ENCODE results near the gene DUSP9. TPM values are rescaled to one million over a fixed set of nuclear protein-coding genes. Genes with fewer than 3 reads are reported as not detected.
A peak's percentile ranks its signal among the peaks of the same experiment; 100 is the strongest.

DUSP9 gene
- total RNA-seq, 1 experiment from 2014 or later = 10.7 TPM

DNA sequence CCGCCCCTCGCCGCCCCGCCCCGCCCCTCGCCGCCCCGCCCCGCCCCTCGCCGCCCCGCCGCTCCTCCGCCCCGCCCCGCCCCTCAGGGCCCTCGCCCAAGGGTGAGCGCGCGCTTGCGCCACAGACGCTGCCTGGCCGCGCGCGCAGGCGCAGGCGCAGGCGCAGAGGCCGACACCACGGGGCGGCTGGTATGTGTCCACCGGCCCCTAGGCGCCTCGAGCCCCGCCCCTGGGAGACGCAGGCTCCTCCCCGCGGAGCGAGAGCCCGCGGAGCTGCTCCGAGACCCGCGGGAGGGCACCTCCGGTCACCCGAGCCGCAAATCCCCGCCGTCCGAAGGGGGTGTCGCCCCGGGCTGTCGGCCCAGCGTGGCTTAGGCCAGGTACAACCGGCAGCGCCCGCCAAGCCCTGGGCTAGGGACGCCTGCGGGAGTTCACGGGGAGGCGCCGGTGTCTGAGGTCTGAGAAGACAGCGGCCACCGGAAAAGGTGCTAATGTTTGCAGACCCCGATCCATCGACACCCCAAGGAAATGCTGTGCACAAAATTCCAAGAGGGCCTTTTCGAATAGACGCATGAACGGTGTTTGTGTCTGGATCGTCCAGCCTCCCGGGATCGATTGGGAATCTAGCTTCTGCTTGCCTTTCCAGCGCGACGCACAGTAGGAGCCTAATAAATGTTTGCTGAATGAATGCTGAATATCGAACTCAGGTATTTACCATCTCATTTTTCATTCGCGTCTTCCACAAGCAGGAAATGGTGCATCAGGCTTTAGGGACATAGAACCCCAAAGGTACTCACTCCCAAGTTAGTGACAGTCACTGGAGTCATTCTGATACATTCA lies 47.6 kb upstream of the DUSP9 start:
- Histone ChIP-seq H3K27me3 (ENCODE audit: low read length) (no peaks in the 10 kb centered on the region), H3K9me3 (ENCODE audit: low read length) (no peaks in the 10 kb centered on the region), H3K4me2 (ENCODE audit: low read length) (peak overlapping the region; percentile 96), H3K27ac (ENCODE audit: low read length) (no peak overlapping the region), H3K36me3 (ENCODE audit: low read depth, low read length) (no peaks in the 10 kb centered on the region), H2AFZ (ENCODE audit: low read length) (peak overlapping the region; percentile 95), H3K4me3 (ENCODE audit: low read length) (peak overlapping the region; percentile 86), H3F3A (ENCODE audit: low read length, unreplicated experiment) (no peaks in the 10 kb centered on the region), H4K20me1 (ENCODE audit: low read length) (peaks cover 23% of the 10 kb centered on the region), H3K9me2 (replicated peaks; ENCODE audit: low read length) (no peaks in the 10 kb centered on the region), H3K79me2 (ENCODE audit: low read length) (peaks cover 33% of the 10 kb centered on the region), H3K4me1 (ENCODE audit: insufficient read depth, low read length) (peaks cover 6% of the 10 kb centered on the region; the same call in 1 of the 2 replicates), H3K9ac (ENCODE audit: low read length) (peak overlapping the region; percentile 79)
- CTCF ChIA-PET = interaction anchor here (1.3 kb wide), 1 partner anchor 68 kb away, joined by 5 read pairs; no protein-coding TSS in a partner anchor
- peak; percentile 84 for ATAC-seq
- no peak for TF ChIP-seq CTCF (conservative IDR thresholded peaks at IDR 0.05; ENCODE audit: low read depth, low read length)
- no peak for TF ChIP-seq EZH2 (IDR thresholded peaks at IDR 0.05; ENCODE audit: low read length, unreplicated experiment)
- TF ChIP-seq EZH2phosphoT487 (IDR thresholded peaks at IDR 0.05; ENCODE audit: borderline replicate concordance, low read length) = no peak
- intact Hi-C loops (cut with micrococcal nuclease) = no loop called here
- DNase-seq = peak; percentile 91
- BruUV-seq (replicated peaks) = TSS peak; percentile 67
- POLR2A ChIA-PET (ENCODE audit: unreplicated experiment) = no interaction called here

- H3F3A ChIP-seq (ENCODE audit: low read length, unreplicated experiment) = no peaks in the 10 kb centered on the region
- H3K36me3 ChIP-seq (ENCODE audit: low read depth, low read length) = no peaks in the 10 kb centered on the region
- peaks cover 6% of the 10 kb centered on the region; the same call in 1 of the 2 replicates for H3K4me1 ChIP-seq (ENCODE audit: insufficient read depth, low read length)
- DNase-seq (no peak), ATAC-seq (peak; percentile 27; the same call in 1 of the 2 replicates)
- no peaks in the 10 kb centered on the region for H3K9me2 ChIP-seq (replicated peaks; ENCODE audit: low read length)
- no peak for TF ChIP-seq EZH2phosphoT487 (IDR thresholded peaks at IDR 0.05; ENCODE audit: borderline replicate concordance, low read length)
- no peak for TF ChIP-seq CTCF (conservative IDR thresholded peaks at IDR 0.05; ENCODE audit: low read depth, low read length)
- no peak for TF ChIP-seq EZH2 (IDR thresholded peaks at IDR 0.05; ENCODE audit: low read length, unreplicated experiment)
- BruUV-seq (replicated peaks) = no TSS peak
- peak overlapping the region; percentile 96 for H3K4me2 ChIP-seq (ENCODE audit: low read length)
- peak overlapping the region; percentile 86 for H3K4me3 ChIP-seq (ENCODE audit: low read length)
- ChIA-PET CTCF (no interaction called here), POLR2A (ENCODE audit: unreplicated experiment) (no interaction called here)
- no peak overlapping the region for H3K27ac ChIP-seq (ENCODE audit: low read length)
- H2AFZ ChIP-seq (ENCODE audit: low read length) = peak overlapping the region; percentile 95
- H4K20me1 ChIP-seq (ENCODE audit: low read length) = peaks cover 23% of the 10 kb centered on the region
- no peaks in the 10 kb centered on the region for H3K9me3 ChIP-seq (ENCODE audit: low read length)
- peaks cover 33% of the 10 kb centered on the region for H3K79me2 ChIP-seq (ENCODE audit: low read length)
- intact Hi-C loops (cut with micrococcal nuclease) = no loop called here
- peak overlapping the region; percentile 79 for H3K9ac ChIP-seq (ENCODE audit: low read length)
- no peaks in the 10 kb centered on the region for H3K27me3 ChIP-seq (ENCODE audit: low read length)
Observed at GRCh38 chrX:153600032-153600373, 47.0 kb upstream of the DUSP9 start.

DNA sequence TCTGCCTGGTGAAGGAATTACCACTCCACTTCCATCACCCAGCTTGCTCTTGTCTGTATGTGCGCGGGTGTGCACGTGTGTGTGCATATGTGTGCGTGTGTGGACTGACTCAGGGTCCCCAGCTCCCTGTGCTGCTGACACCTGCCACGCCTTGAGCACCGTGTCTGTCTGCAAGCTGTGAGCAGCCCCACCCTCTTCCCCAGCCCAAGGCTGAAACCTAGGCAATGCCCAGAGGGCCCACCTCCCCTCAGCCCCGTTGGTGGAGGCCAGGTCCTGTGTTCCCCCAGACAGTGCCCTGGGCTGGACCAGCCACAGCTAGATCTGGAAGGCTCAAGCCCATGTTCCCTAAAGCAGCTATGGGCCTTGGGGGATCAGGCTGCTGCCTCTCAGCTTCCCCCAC lies 46.1 kb upstream of the DUSP9 start:
- CTCF ChIA-PET = no interaction called here
- POLR2A ChIA-PET (ENCODE audit: unreplicated experiment) = no interaction called here

More for the DNA sequence above, 46.1 kb upstream of the DUSP9 start:
- DNase-seq (no peak), ATAC-seq (no peak)
- peak overlapping the region; percentile 86; the same call in 1 of the 2 replicates for H3K4me3 ChIP-seq (ENCODE audit: low read length)
- no peak overlapping the region for H3K9ac ChIP-seq (ENCODE audit: low read length)
- peaks cover 23% of the 10 kb centered on the region for H4K20me1 ChIP-seq (ENCODE audit: low read length)
- no TSS peak for BruUV-seq (replicated peaks)
- intact Hi-C loops (cut with micrococcal nuclease) = no loop called here
- TF ChIP-seq CTCF (conservative IDR thresholded peaks at IDR 0.05; ENCODE audit: low read depth, low read length) = no peak
- no peak for TF ChIP-seq EZH2phosphoT487 (IDR thresholded peaks at IDR 0.05; ENCODE audit: borderline replicate concordance, low read length)
- no peak for TF ChIP-seq EZH2 (IDR thresholded peaks at IDR 0.05; ENCODE audit: low read length, unreplicated experiment)
- no peaks in the 10 kb centered on the region for H3K9me2 ChIP-seq (replicated peaks; ENCODE audit: low read length)
- H3K4me2 ChIP-seq (ENCODE audit: low read length) = peak overlapping the region; percentile 96
- H2AFZ ChIP-seq (ENCODE audit: low read length) = no peak overlapping the region
- no peaks in the 10 kb centered on the region for H3K9me3 ChIP-seq (ENCODE audit: low read length)
- H3K27ac ChIP-seq (ENCODE audit: low read length) = no peak overlapping the region
- no peaks in the 10 kb centered on the region for H3F3A ChIP-seq (ENCODE audit: low read length, unreplicated experiment)
- no peaks in the 10 kb centered on the region for H3K36me3 ChIP-seq (ENCODE audit: low read depth, low read length)
- peaks cover 6% of the 10 kb centered on the region; the same call in 1 of the 2 replicates for H3K4me1 ChIP-seq (ENCODE audit: insufficient read depth, low read length)
- peaks cover 28% of the 10 kb centered on the region for H3K79me2 ChIP-seq (ENCODE audit: low read length)
- no peaks in the 10 kb centered on the region for H3K27me3 ChIP-seq (ENCODE audit: low read length)
